Measurements from ENCODE around the gene NR5A2. TPM values are rescaled to one million over a fixed set of nuclear protein-coding genes. Genes with fewer than 3 reads are reported as not detected.
"Not testable (repeated sequence)": the region's sequence is repeated elsewhere in the genome, so short reads cannot be mapped to it uniquely, and the experiment has no call there.

NR5A2 gene
- total RNA-seq, 1 experiment from 2014 or later: 2.1 TPM

DNA sequence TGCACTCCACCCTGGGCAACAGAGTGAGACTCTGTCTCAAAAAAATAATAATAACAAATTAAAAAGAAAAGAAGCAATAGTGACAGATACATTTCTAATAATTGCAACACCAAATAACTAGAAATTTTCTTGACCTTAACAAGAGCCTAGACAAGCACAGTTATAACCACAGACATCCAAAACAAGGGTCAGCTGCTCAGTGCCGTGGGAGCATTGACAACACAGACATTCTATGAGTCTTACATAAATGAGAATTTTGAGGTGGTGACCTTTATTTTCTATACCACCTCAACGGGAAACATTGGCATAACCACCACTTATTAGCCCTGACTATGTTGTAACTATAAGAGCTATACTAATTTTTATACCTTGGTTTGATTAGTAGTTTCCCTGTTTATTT is 156.1 kb downstream of the NR5A2 start:
- no peaks in the 10 kb centered on the region for H3K79me2 ChIP-seq (ENCODE audit: low read depth)
- intact Hi-C loops (cut with micrococcal nuclease; ENCODE audit: unreplicated experiment): loop anchor here (1.0 to 10.0 kb wide), 2 partner anchors 375 to 499 kb away; no protein-coding TSS in a partner anchor
- ChIA-PET CTCF (interaction anchor here (0.6 kb wide), 1 partner anchor 344 kb away, joined by 8 read pairs; no protein-coding TSS in a partner anchor), POLR2A (ENCODE audit: unreplicated experiment) (no interaction called here)
- H3K9me3 ChIP-seq (ENCODE audit: insufficient read depth, low read depth): peaks cover 4% of the 10 kb centered on the region; the same call in 1 of the 2 replicates
- H3K4me3 ChIP-seq: no peak overlapping the region
- H3K9me2 ChIP-seq (ENCODE audit: insufficient read depth): no peaks in the 10 kb centered on the region
- peaks cover 13% of the 10 kb centered on the region for H3F3A ChIP-seq (ENCODE audit: insufficient read depth, low read depth)
- no peaks in the 10 kb centered on the region for H3K27me3 ChIP-seq (ENCODE audit: insufficient read depth, low read depth)
- TF ChIP-seq EZH2 (IDR thresholded peaks at IDR 0.05; ENCODE audit: low read depth): no peak
- TF ChIP-seq, protein P1, sequence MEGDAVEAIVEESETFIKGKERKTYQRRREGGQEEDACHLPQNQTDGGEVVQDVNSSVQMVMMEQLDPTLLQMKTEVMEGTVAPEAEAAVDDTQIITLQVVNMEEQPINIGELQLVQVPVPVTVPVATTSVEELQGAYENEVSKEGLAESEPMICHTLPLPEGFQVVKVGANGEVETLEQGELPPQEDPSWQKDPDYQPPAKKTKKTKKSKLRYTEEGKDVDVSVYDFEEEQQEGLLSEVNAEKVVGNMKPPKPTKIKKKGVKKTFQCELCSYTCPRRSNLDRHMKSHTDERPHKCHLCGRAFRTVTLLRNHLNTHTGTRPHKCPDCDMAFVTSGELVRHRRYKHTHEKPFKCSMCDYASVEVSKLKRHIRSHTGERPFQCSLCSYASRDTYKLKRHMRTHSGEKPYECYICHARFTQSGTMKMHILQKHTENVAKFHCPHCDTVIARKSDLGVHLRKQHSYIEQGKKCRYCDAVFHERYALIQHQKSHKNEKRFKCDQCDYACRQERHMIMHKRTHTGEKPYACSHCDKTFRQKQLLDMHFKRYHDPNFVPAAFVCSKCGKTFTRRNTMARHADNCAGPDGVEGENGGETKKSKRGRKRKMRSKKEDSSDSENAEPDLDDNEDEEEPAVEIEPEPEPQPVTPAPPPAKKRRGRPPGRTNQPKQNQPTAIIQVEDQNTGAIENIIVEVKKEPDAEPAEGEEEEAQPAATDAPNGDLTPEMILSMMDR (conservative IDR thresholded peaks at IDR 0.05): no peak
- H3K27ac ChIP-seq: peak overlapping the region; percentile 42
- peaks cover 50% of the 10 kb centered on the region for H3K4me1 ChIP-seq (replicated peaks; ENCODE audit: insufficient read depth)
- H3K36me3 ChIP-seq (ENCODE audit: low read depth): no peaks in the 10 kb centered on the region
- peak in 1 of 2 experiments; percentile 52 for DNase-seq
- no TSS peak for BruUV-seq (replicated peaks)
- H4K20me1 ChIP-seq (ENCODE audit: insufficient read depth): no peaks in the 10 kb centered on the region
- peak overlapping the region; percentile 35 for H3K4me2 ChIP-seq
- H2AFZ ChIP-seq: no peak overlapping the region

DNA sequence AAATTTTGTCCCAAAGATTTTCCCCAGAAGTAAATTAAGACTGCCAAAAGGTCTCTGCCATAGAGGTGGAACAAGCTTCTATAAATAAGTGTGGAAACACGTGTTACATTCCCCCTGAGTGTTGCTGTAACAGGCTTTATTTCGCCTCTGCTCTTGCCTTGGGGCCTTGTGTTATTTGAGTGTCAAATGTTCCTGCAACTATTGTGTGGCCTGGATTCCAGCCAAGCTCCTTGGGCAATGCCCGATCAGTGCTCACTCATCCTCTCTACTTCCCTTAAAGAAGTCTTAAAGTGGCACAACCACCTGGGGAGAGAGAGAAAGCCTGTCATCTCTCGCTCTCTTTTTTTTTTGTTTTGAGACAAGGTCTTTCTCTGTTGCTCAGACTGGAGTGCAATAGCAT is 156.7 kb downstream of the NR5A2 start:
- no peaks in the 10 kb centered on the region for H3K36me3 ChIP-seq (ENCODE audit: low read depth)
- H2AFZ ChIP-seq: no peak overlapping the region
- H3K9me2 ChIP-seq (ENCODE audit: insufficient read depth): no peaks in the 10 kb centered on the region
- peaks cover 13% of the 10 kb centered on the region for H3F3A ChIP-seq (ENCODE audit: insufficient read depth, low read depth)
- no peaks in the 10 kb centered on the region for H4K20me1 ChIP-seq (ENCODE audit: insufficient read depth)
- peaks cover 47% of the 10 kb centered on the region for H3K4me1 ChIP-seq (replicated peaks; ENCODE audit: insufficient read depth)
- no peak overlapping the region for H3K4me3 ChIP-seq
- intact Hi-C loops (cut with micrococcal nuclease; ENCODE audit: unreplicated experiment): loop anchor here (1.0 to 10.0 kb wide), 2 partner anchors 376 to 499 kb away; no protein-coding TSS in a partner anchor
- no TSS peak for BruUV-seq (replicated peaks)
- ChIA-PET CTCF (interaction anchor here (0.6 kb wide), 1 partner anchor 344 kb away, joined by 8 read pairs; no protein-coding TSS in a partner anchor), POLR2A (ENCODE audit: unreplicated experiment) (no interaction called here)
- H3K4me2 ChIP-seq: peak overlapping the region; percentile 35
- H3K27me3 ChIP-seq (ENCODE audit: insufficient read depth, low read depth): no peaks in the 10 kb centered on the region
- peaks cover 4% of the 10 kb centered on the region; the same call in 1 of the 2 replicates for H3K9me3 ChIP-seq (ENCODE audit: insufficient read depth, low read depth)
- no peak for TF ChIP-seq EZH2 (IDR thresholded peaks at IDR 0.05; ENCODE audit: low read depth)
- TF ChIP-seq, protein P1 (conservative IDR thresholded peaks at IDR 0.05): no peak
- H3K79me2 ChIP-seq (ENCODE audit: low read depth): no peaks in the 10 kb centered on the region
- H3K27ac ChIP-seq: peak overlapping the region; percentile 42
- peak; percentile 90 to 96 for DNase-seq

DNA sequence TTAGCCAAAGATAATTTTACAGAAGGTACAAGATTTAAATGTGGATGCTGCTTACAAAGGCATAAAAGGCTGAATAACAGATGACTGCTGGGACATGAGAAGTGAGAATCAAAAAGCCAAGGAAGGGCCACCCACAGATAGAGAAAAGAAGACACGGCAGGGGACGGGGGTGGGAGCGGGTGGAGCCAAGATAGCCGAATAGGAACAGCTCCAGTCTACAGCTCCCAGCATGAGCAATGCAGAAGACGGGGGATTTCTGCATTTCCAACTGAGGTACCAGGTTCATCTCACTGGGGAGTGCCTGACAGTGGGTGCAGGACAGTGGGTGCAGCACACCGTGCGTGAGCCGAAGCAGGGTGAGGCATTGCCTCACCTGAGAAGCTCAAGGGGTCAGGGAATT is 157.7 kb downstream of the NR5A2 start:
- H3K79me2 ChIP-seq (ENCODE audit: low read depth); H3K27ac ChIP-seq; H2AFZ ChIP-seq; BruUV-seq (replicated peaks); H3K36me3 ChIP-seq (ENCODE audit: low read depth); H4K20me1 ChIP-seq (ENCODE audit: insufficient read depth); H3K9me2 ChIP-seq (ENCODE audit: insufficient read depth); H3K4me3 ChIP-seq; DNase-seq; H3K27me3 ChIP-seq (ENCODE audit: insufficient read depth, low read depth); H3K9me3 ChIP-seq (ENCODE audit: insufficient read depth, low read depth); H3K4me2 ChIP-seq; CTCF ChIA-PET; H3F3A ChIP-seq (ENCODE audit: insufficient read depth, low read depth): not testable (repeated sequence)
- intact Hi-C loops (cut with micrococcal nuclease; ENCODE audit: unreplicated experiment): loop anchor here (10.0 kb wide), 1 partner anchor 500 kb away; no protein-coding TSS in a partner anchor
- POLR2A ChIA-PET (ENCODE audit: unreplicated experiment): interaction anchor here (0.6 kb wide), 2 partner anchors 15 to 191 kb away, joined by 3 to 8 read pairs; no protein-coding TSS in a partner anchor
- peaks cover 39% of the 10 kb centered on the region for H3K4me1 ChIP-seq (replicated peaks; ENCODE audit: insufficient read depth)

DNA sequence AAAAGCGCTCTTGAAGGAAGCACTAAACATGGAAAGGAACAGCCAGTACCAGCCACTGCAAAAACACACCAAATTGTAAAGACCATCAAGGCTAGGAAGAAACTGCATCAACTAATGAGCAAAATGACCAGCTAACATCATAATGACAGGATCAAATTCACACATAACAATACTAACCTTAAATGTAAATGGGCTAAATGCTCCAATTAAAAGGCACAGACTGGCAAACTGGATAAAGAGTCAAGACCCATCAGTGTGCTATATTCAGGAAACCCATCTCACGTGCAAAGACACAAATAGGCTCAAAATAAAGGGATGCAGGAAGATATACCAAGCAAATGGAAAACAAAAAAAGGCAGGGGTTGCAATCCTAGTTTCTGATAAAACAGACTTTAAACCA is 159.8 kb downstream of the NR5A2 start:
- H3K36me3 ChIP-seq (ENCODE audit: low read depth); CTCF ChIA-PET; H2AFZ ChIP-seq; H3K79me2 ChIP-seq (ENCODE audit: low read depth); H3F3A ChIP-seq (ENCODE audit: insufficient read depth, low read depth); BruUV-seq (replicated peaks); H3K4me3 ChIP-seq; H3K4me2 ChIP-seq; H4K20me1 ChIP-seq (ENCODE audit: insufficient read depth); DNase-seq; H3K27me3 ChIP-seq (ENCODE audit: insufficient read depth, low read depth); H3K9me2 ChIP-seq (ENCODE audit: insufficient read depth); POLR2A ChIA-PET (ENCODE audit: unreplicated experiment); H3K9me3 ChIP-seq (ENCODE audit: insufficient read depth, low read depth); H3K27ac ChIP-seq: not testable (repeated sequence)
- intact Hi-C loops (cut with micrococcal nuclease; ENCODE audit: unreplicated experiment): loop anchor here (10.0 kb wide), 1 partner anchor 503 kb away; no protein-coding TSS in a partner anchor
- peaks cover 30% of the 10 kb centered on the region for H3K4me1 ChIP-seq (replicated peaks; ENCODE audit: insufficient read depth)

Data from PC-9 (cell line).